ENCODE measurements around the gene LRRK1. TPM values are rescaled to one million over a fixed set of nuclear protein-coding genes. Genes with fewer than 3 reads are reported as not detected.

LRRK1 gene
- total RNA-seq, 6 experiments from 2014 or later, result 0.93 to 3.6 (median 2.5) TPM

- WGBS (ENCODE audit: insufficient coverage, low coverage, low lambda C conversion rate, missing lambda C conversion rate), result 77% methylated on average over 10 of the region's 20 CpGs
- intact Hi-C loops (cut with DNase I), result no loop called here
- no peak overlapping the region for H3K4me3 ChIP-seq
- no peaks in the 10 kb centered on the region for H3K9me3 ChIP-seq
- DNase-seq, result no peak
- TF ChIP-seq POLR2A (IDR thresholded peaks at IDR 0.05) (no peak), CTCF (IDR thresholded peaks at IDR 0.05) (no peak)
- H3K27me3 ChIP-seq, result no peaks in the 10 kb centered on the region
- no peaks in the 10 kb centered on the region for H3K36me3 ChIP-seq
- no peak overlapping the region for H3K27ac ChIP-seq
- no peak for ATAC-seq
- H3K4me1 ChIP-seq, result no peaks in the 10 kb centered on the region
These were observed 76.6 kb downstream of the LRRK1 start for GRCh38 chr15:100995471-100996430.

- ATAC-seq (no peak), DNase-seq (no peak)
- intact Hi-C loops (cut with DNase I), result no loop called here
- Histone ChIP-seq H3K36me3 (no peaks in the 10 kb centered on the region), H3K4me1 (no peaks in the 10 kb centered on the region), H3K27me3 (no peaks in the 10 kb centered on the region), H3K4me3 (no peak overlapping the region), H3K27ac (no peak overlapping the region), H3K9me3 (no peaks in the 10 kb centered on the region)
- WGBS (ENCODE audit: insufficient coverage, low coverage, low lambda C conversion rate, missing lambda C conversion rate), result 17% methylated on average over 1 of the region's 1 CpG
- TF ChIP-seq POLR2A (IDR thresholded peaks at IDR 0.05) (no peak), CTCF (IDR thresholded peaks at IDR 0.05) (no peak)
These were observed 78.3 kb downstream of the LRRK1 start for GRCh38 chr15:100997442-100997841.

- Histone ChIP-seq H3K27ac (no peak overlapping the region), H3K27me3 (no peaks in the 10 kb centered on the region), H3K4me3 (no peak overlapping the region), H3K36me3 (no peaks in the 10 kb centered on the region), H3K4me1 (no peaks in the 10 kb centered on the region), H3K9me3 (no peaks in the 10 kb centered on the region)
- TF ChIP-seq POLR2A (IDR thresholded peaks at IDR 0.05), result no peak
- TF ChIP-seq CTCF (IDR thresholded peaks at IDR 0.05), result no peak
- ATAC-seq, result no peak
- no peak for DNase-seq
- 50% methylated on average over 1 of the region's 1 CpG for WGBS (ENCODE audit: insufficient coverage, low coverage, low lambda C conversion rate, missing lambda C conversion rate)
- intact Hi-C loops (cut with DNase I), result no loop called here
These were observed 79.5 kb downstream of the LRRK1 start for GRCh38 chr15:100998630-100999029.

DNA sequence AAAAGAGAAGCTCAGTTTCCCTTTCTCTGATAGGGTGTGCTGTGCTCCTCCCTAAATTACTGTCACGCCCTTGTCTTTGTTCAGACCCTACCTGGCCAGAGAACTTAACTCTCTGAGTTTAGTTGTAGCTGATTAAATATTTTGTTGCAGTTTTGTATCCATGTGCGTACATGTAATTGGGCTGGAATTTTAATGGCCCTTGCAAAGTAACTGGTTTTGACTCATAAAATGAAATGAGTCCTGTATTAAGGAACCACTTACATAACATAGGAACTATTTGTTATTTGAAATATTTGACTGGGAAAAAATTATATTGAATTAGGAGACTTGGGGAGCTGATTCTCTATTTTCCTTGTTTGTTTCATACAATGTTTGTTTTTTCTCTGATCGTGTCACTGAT, 80.2 kb downstream of the LRRK1 start:
- Histone ChIP-seq H3K27ac (no peak overlapping the region), H3K4me3 (no peak overlapping the region), H3K4me1 (no peaks in the 10 kb centered on the region), H3K9me3 (no peaks in the 10 kb centered on the region), H3K36me3 (no peaks in the 10 kb centered on the region), H3K27me3 (no peaks in the 10 kb centered on the region)
- ATAC-seq (no peak), DNase-seq (no peak)
- TF ChIP-seq POLR2A (IDR thresholded peaks at IDR 0.05) (no peak), CTCF (IDR thresholded peaks at IDR 0.05) (no peak)
- WGBS (ENCODE audit: insufficient coverage, low coverage, low lambda C conversion rate, missing lambda C conversion rate), result 55% methylated on average over 3 of the region's 3 CpGs
- intact Hi-C loops (cut with DNase I), result no loop called here
